Astrocyte (in vitro differentiated cells and primary cell): ENCODE data around the gene LMTK3. TPM values are rescaled to one million over a fixed set of nuclear protein-coding genes. Genes with fewer than 3 reads are reported as not detected.

Source experiments
- DNase-seq: peaks from one replicate; pipeline ENCODE4 v3.0.0-alpha.2; 2010; ENCODE audit warnings: low read depth
- FAIRE-seq: peaks from 2 replicates; lab custom pipeline; 2011; peaks lifted over from hg19 to GRCh38; lab: Jason Lieb, UNC
- H2AFZ ChIP-seq: 2 replicates; pipeline ENCODE4 v1.6.0; 2012; ENCODE audit warnings: low read depth, low read length, inconsistent platforms
- H3K27ac ChIP-seq: 2 replicates; pipeline ENCODE4 v1.5.1; 2011; ENCODE audit warnings: low read depth, low read length, inconsistent platforms
- H3K27me3 ChIP-seq: 2 replicates; pipeline ENCODE4 v1.6.0; 2011; ENCODE audit warnings: low read length, inconsistent platforms; ENCODE audit not compliant: insufficient read depth
- H3K36me3 ChIP-seq: 2 replicates; pipeline ENCODE4 v1.5.1; 2011; ENCODE audit warnings: low read length, inconsistent platforms; ENCODE audit not compliant: insufficient read depth
- H3K4me1 ChIP-seq: 2 replicates; pipeline ENCODE4 v1.5.1; 2011; ENCODE audit warnings: low read length, inconsistent platforms; ENCODE audit not compliant: insufficient read depth
- H3K4me2 ChIP-seq: 2 replicates; pipeline ENCODE4 v1.6.0; 2012; ENCODE audit warnings: low read length, inconsistent platforms
- H3K4me3 ChIP-seq: 2 replicates; pipeline ENCODE4 v1.5.1; 2011; ENCODE audit warnings: low read depth, mild to moderate bottlenecking, low read length, inconsistent platforms; ENCODE audit not compliant: insufficient read depth
- H3K79me2 ChIP-seq: 2 replicates; pipeline ENCODE4 v1.6.0; 2012; ENCODE audit warnings: mild to moderate bottlenecking, low read length, inconsistent platforms; ENCODE audit not compliant: insufficient read depth
- H3K9ac ChIP-seq: 2 replicates; pipeline ENCODE4 v1.6.0; 2012; ENCODE audit warnings: mild to moderate bottlenecking, low read length, inconsistent platforms
- H3K9me3 ChIP-seq: 2 replicates; pipeline ENCODE4 v1.5.1; 2012; ENCODE audit warnings: low read depth, mild to moderate bottlenecking, low read length, inconsistent platforms; ENCODE audit not compliant: insufficient read depth
- H4K20me1 ChIP-seq: 2 replicates; pipeline ENCODE4 v1.6.0; 2012; ENCODE audit warnings: low read length, inconsistent platforms; ENCODE audit not compliant: insufficient read depth
- H3K27ac Mint-ChIP-seq: one replicate; pipeline ENCODE4 v1.8.0; 2021; ENCODE audit warnings: mild to moderate bottlenecking, mixed read lengths; ENCODE audit not compliant: unreplicated experiment
- H3K27me3 Mint-ChIP-seq: one replicate; pipeline ENCODE4 v1.8.0; 2021; ENCODE audit warnings: low read depth, mixed read lengths; ENCODE audit not compliant: unreplicated experiment
- H3K36me3 Mint-ChIP-seq: one replicate; pipeline ENCODE4 v1.8.0; 2021; ENCODE audit warnings: low read depth, mixed read lengths; ENCODE audit not compliant: unreplicated experiment
- H3K4me1 Mint-ChIP-seq: one replicate; pipeline ENCODE4 v1.8.0; 2021; ENCODE audit warnings: low read depth, mixed read lengths; ENCODE audit not compliant: unreplicated experiment
- H3K4me3 Mint-ChIP-seq: one replicate; pipeline ENCODE4 v1.8.0; 2021; ENCODE audit warnings: mild to moderate bottlenecking, moderate library complexity, mixed read lengths; ENCODE audit not compliant: unreplicated experiment
- H3K9me3 Mint-ChIP-seq: one replicate; pipeline ENCODE4 v1.8.0; 2021; ENCODE audit warnings: mild to moderate bottlenecking, mixed read lengths; ENCODE audit not compliant: unreplicated experiment
- CTCF ChIP-seq: IDR thresholded peaks from 2 replicates; pipeline ENCODE4 v1.5.1; 2011; ENCODE audit warnings: low read depth, mild to moderate bottlenecking, inconsistent platforms, low read length, moderate library complexity; ENCODE audit not compliant: insufficient read depth
- EZH2 ChIP-seq: IDR thresholded peaks from 2 replicates; pipeline ENCODE4 v1.6.1; 2012; ENCODE audit warnings: mild to moderate bottlenecking, low read length, inconsistent platforms; ENCODE audit not compliant: insufficient read depth
- total RNA-seq: library from RNA; stranded (reverse); gene quantifications from 2 replicates; pipeline ENCODE4 v1.2.1, GENCODE V29; 2021

Gene LMTK3
- total RNA-seq, 1 donor from 2014 or later: 6.2 TPM

- peaks cover 7% of the 10 kb centered on the region for H3K36me3 Mint-ChIP-seq
- H3K4me3 Mint-ChIP-seq: no peak overlapping the region
- Histone ChIP-seq H3K9me3 (no peaks in the 10 kb centered on the region), H3K4me2 (no peak overlapping the region), H3K4me1 (peaks cover 6% of the 10 kb centered on the region), H3K27me3 (peaks cover 18% of the 10 kb centered on the region), H3K4me3 (no peak overlapping the region), H3K36me3 (no peaks in the 10 kb centered on the region), H3K9ac (no peak overlapping the region), H4K20me1 (no peaks in the 10 kb centered on the region), H3K79me2 (no peaks in the 10 kb centered on the region), H2AFZ (no peak overlapping the region), H3K27ac (no peak overlapping the region)
- peaks cover 6% of the 10 kb centered on the region for H3K27me3 Mint-ChIP-seq
- H3K27ac Mint-ChIP-seq: no peak overlapping the region
- no peaks in the 10 kb centered on the region for H3K4me1 Mint-ChIP-seq
- no peak for FAIRE-seq
- TF ChIP-seq EZH2 (no peak), CTCF (no peak)
- H3K9me3 Mint-ChIP-seq: no peaks in the 10 kb centered on the region
- DNase-seq: no peak
Observed at GRCh38 chr19:48509467-48510194, 2.0 kb downstream of the LMTK3 start.

- peaks cover 6% of the 10 kb centered on the region for H3K4me1 ChIP-seq
- TF ChIP-seq EZH2 (no peak), CTCF (no peak)
- no peak overlapping the region for H3K27ac ChIP-seq
- Mint-ChIP-seq H3K36me3 (peaks cover 7% of the 10 kb centered on the region), H3K4me3 (no peak overlapping the region), H3K4me1 (no peaks in the 10 kb centered on the region), H3K9me3 (no peaks in the 10 kb centered on the region), H3K27me3 (peaks cover 6% of the 10 kb centered on the region), H3K27ac (no peak overlapping the region)
- peaks cover 18% of the 10 kb centered on the region for H3K27me3 ChIP-seq
- no peak for FAIRE-seq
- no peak overlapping the region for H3K9ac ChIP-seq
- no peak overlapping the region for H2AFZ ChIP-seq
- H3K4me3 ChIP-seq: no peak overlapping the region
- no peaks in the 10 kb centered on the region for H4K20me1 ChIP-seq
- no peak overlapping the region for H3K4me2 ChIP-seq
- no peak for DNase-seq
- H3K36me3 ChIP-seq: no peaks in the 10 kb centered on the region
- no peaks in the 10 kb centered on the region for H3K9me3 ChIP-seq
- H3K79me2 ChIP-seq: no peaks in the 10 kb centered on the region
Observed at GRCh38 chr19:48508729-48509411, 2.8 kb downstream of the LMTK3 start.

GRCh38 chr19:48507911-48508439 lies 3.7 kb downstream of the LMTK3 start:
- no peak overlapping the region for H3K27ac Mint-ChIP-seq
- no peak overlapping the region for H3K4me3 Mint-ChIP-seq
- no peaks in the 10 kb centered on the region for H4K20me1 ChIP-seq
- FAIRE-seq (no peak), DNase-seq (no peak)
- no peak for TF ChIP-seq EZH2
- TF ChIP-seq CTCF: no peak
- H3K4me1 ChIP-seq: peaks cover under 1% of the 10 kb centered on the region
- no peak overlapping the region for H3K4me3 ChIP-seq
- no peak overlapping the region for H3K4me2 ChIP-seq
- H3K36me3 ChIP-seq: no peaks in the 10 kb centered on the region
- no peaks in the 10 kb centered on the region for H3K9me3 Mint-ChIP-seq
- no peak overlapping the region for H2AFZ ChIP-seq
- H3K9ac ChIP-seq: no peak overlapping the region
- H3K4me1 Mint-ChIP-seq: no peaks in the 10 kb centered on the region
- H3K27me3 Mint-ChIP-seq: peaks cover 12% of the 10 kb centered on the region
- no peaks in the 10 kb centered on the region for H3K79me2 ChIP-seq
- H3K36me3 Mint-ChIP-seq: peaks cover 7% of the 10 kb centered on the region
- peaks cover 14% of the 10 kb centered on the region for H3K27me3 ChIP-seq
- H3K27ac ChIP-seq: no peak overlapping the region
- H3K9me3 ChIP-seq: no peaks in the 10 kb centered on the region
